ENCODE measurements around the gene TERF2IP. TPM values are rescaled to one million over a fixed set of nuclear protein-coding genes. Genes with fewer than 3 reads are reported as not detected.

Gene TERF2IP
- total RNA-seq, 2 experiments from 2014 or later, result 41.6 to 64.3 TPM

- CTCF ChIA-PET (ENCODE audit: unreplicated experiment), result no interaction called here
- Histone ChIP-seq H2AFZ (ENCODE audit: low read length) (no peak overlapping the region), H3K9me2 (ENCODE audit: insufficient read depth, low read length) (no peaks in the 10 kb centered on the region), H3K4me3 (ENCODE audit: low read depth, low read length, poor library complexity, severe bottlenecking) (no peak overlapping the region), H3K79me2 (ENCODE audit: insufficient read depth, low read depth, low read length) (peaks cover 9% of the 10 kb centered on the region; the same call in 1 of the 2 replicates), H3K36me3 (ENCODE audit: insufficient read depth, low read length) (peaks cover 74% of the 10 kb centered on the region), H3K4me2 (ENCODE audit: low read length) (no peak overlapping the region), H4K20me1 (ENCODE audit: insufficient read depth, low read length) (no peaks in the 10 kb centered on the region), H3K4me1 (ENCODE audit: insufficient read depth, low read length, poor library complexity, severe bottlenecking) (peaks cover 9% of the 10 kb centered on the region), H3K27ac (ENCODE audit: low read depth, low read length, poor library complexity, severe bottlenecking) (no peak overlapping the region), H3K9me3 (ENCODE audit: low read length) (no peaks in the 10 kb centered on the region)
- intact Hi-C loops (cut with micrococcal nuclease; ENCODE audit: unreplicated experiment), result no loop called here
- no peak for DNase-seq (ENCODE audit: low spot score)
- TF ChIP-seq EZH2phosphoT487 (IDR thresholded peaks at IDR 0.05; ENCODE audit: borderline replicate concordance, low read depth, low read length), result no peak
- TF ChIP-seq, protein P1, sequence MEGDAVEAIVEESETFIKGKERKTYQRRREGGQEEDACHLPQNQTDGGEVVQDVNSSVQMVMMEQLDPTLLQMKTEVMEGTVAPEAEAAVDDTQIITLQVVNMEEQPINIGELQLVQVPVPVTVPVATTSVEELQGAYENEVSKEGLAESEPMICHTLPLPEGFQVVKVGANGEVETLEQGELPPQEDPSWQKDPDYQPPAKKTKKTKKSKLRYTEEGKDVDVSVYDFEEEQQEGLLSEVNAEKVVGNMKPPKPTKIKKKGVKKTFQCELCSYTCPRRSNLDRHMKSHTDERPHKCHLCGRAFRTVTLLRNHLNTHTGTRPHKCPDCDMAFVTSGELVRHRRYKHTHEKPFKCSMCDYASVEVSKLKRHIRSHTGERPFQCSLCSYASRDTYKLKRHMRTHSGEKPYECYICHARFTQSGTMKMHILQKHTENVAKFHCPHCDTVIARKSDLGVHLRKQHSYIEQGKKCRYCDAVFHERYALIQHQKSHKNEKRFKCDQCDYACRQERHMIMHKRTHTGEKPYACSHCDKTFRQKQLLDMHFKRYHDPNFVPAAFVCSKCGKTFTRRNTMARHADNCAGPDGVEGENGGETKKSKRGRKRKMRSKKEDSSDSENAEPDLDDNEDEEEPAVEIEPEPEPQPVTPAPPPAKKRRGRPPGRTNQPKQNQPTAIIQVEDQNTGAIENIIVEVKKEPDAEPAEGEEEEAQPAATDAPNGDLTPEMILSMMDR (conservative IDR thresholded peaks at IDR 0.05; ENCODE audit: low read length), result no peak
- BruUV-seq (replicated peaks), result no TSS peak
- POLR2A ChIA-PET, result interaction anchor here (0.6 to 1.0 kb wide), 2 partner anchors 12 to 53 kb away, joined by 3 read pairs; no protein-coding TSS in a partner anchor
Observed at GRCh38 chr16:75626806-75627205, 20.8 kb upstream of the TERF2IP start.

- no peak overlapping the region for H3K27ac ChIP-seq (ENCODE audit: low read depth, low read length, poor library complexity, severe bottlenecking)
Observed at GRCh38 chr16:75627851-75628250, 19.7 kb upstream of the TERF2IP start.

DNA sequence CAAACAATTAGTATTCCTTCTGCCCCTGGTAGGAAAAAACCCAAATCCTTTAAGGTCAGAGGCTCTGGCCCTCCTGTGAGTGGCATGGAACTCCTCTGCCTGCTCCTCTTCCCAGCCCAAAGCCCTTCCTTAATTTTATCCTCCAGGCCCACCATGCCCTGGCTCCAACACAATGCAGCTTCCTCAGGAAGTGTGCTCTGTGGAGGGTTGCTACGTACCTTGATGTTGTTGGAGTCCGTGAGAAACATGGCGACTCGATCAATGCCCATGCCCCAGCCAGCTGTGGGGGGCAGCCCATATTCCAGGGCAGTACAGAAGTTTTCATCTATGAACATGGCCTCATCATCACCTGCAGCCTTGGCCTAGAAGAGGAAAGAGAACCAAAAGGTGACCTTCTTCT, 19.2 kb upstream of the TERF2IP start:
- no peaks in the 10 kb centered on the region for H3K9me3 ChIP-seq (ENCODE audit: low read length)
- no peak overlapping the region for H3K27ac ChIP-seq (ENCODE audit: low read depth, low read length, poor library complexity, severe bottlenecking)
- CTCF ChIA-PET (ENCODE audit: unreplicated experiment), result no interaction called here
- no peak overlapping the region for H3K4me3 ChIP-seq (ENCODE audit: low read depth, low read length, poor library complexity, severe bottlenecking)
- H3K36me3 ChIP-seq (ENCODE audit: insufficient read depth, low read length), result peaks cover 89% of the 10 kb centered on the region
- no peak for TF ChIP-seq EZH2phosphoT487 (IDR thresholded peaks at IDR 0.05; ENCODE audit: borderline replicate concordance, low read depth, low read length)
- TF ChIP-seq, protein P1 (conservative IDR thresholded peaks at IDR 0.05; ENCODE audit: low read length), result no peak
- no peaks in the 10 kb centered on the region for H4K20me1 ChIP-seq (ENCODE audit: insufficient read depth, low read length)
- intact Hi-C loops (cut with micrococcal nuclease; ENCODE audit: unreplicated experiment), result no loop called here
- BruUV-seq (replicated peaks), result no TSS peak
- H2AFZ ChIP-seq (ENCODE audit: low read length), result no peak overlapping the region
- peaks cover 5% of the 10 kb centered on the region for H3K4me1 ChIP-seq (ENCODE audit: insufficient read depth, low read length, poor library complexity, severe bottlenecking)
- no peak overlapping the region for H3K4me2 ChIP-seq (ENCODE audit: low read length)
- H3K79me2 ChIP-seq (ENCODE audit: insufficient read depth, low read depth, low read length), result no peaks in the 10 kb centered on the region
- H3K9me2 ChIP-seq (ENCODE audit: insufficient read depth, low read length), result no peaks in the 10 kb centered on the region
- POLR2A ChIA-PET, result no interaction called here
- no peak for DNase-seq (ENCODE audit: low spot score)

More at GRCh38 chr16:75627851-75628250, 19.7 kb upstream of the TERF2IP start:
- Histone ChIP-seq H3K4me1 (ENCODE audit: insufficient read depth, low read length, poor library complexity, severe bottlenecking) (peaks cover 5% of the 10 kb centered on the region), H3K79me2 (ENCODE audit: insufficient read depth, low read depth, low read length) (no peaks in the 10 kb centered on the region), H3K36me3 (ENCODE audit: insufficient read depth, low read length) (peaks cover 84% of the 10 kb centered on the region), H4K20me1 (ENCODE audit: insufficient read depth, low read length) (no peaks in the 10 kb centered on the region), H3K9me2 (ENCODE audit: insufficient read depth, low read length) (no peaks in the 10 kb centered on the region), H3K9me3 (ENCODE audit: low read length) (no peaks in the 10 kb centered on the region), H3K4me3 (ENCODE audit: low read depth, low read length, poor library complexity, severe bottlenecking) (no peak overlapping the region), H3K4me2 (ENCODE audit: low read length) (no peak overlapping the region), H2AFZ (ENCODE audit: low read length) (no peak overlapping the region)
- ChIA-PET CTCF (ENCODE audit: unreplicated experiment) (no interaction called here), POLR2A (no interaction called here)
- DNase-seq (ENCODE audit: low spot score), result no peak
- TF ChIP-seq, protein P1 (conservative IDR thresholded peaks at IDR 0.05; ENCODE audit: low read length), result no peak
- no peak for TF ChIP-seq EZH2phosphoT487 (IDR thresholded peaks at IDR 0.05; ENCODE audit: borderline replicate concordance, low read depth, low read length)
- no TSS peak for BruUV-seq (replicated peaks)
- intact Hi-C loops (cut with micrococcal nuclease; ENCODE audit: unreplicated experiment), result no loop called here

Data from OCI-LY7 (cell line).